IgD-negative memory B cell (primary cell): ENCODE data around the gene S100PBP. TPM values are rescaled to one million over a fixed set of nuclear protein-coding genes. Genes with fewer than 3 reads are reported as not detected.

Experiments
- polyA plus RNA-seq: library from polyadenylated mRNA; unstranded; fragments of 300-500 nt; fragmentation: Illumina TruSeq; gene quantifications from one replicate; pipeline ENCODE4 v1.2.3, GENCODE V29; 2021

Gene S100PBP
- polyA plus RNA-seq, 1 donor from 2014 or later: 10.7 TPM

Other genes starting within 250 kb of the S100PBP start
- 78.1 TPM for gene ZBTB8OS, start 167.1 kb upstream of the S100PBP start, polyA plus RNA-seq
- 227 TPM for gene RBBP4, start 166.4 kb upstream of the S100PBP start, polyA plus RNA-seq
- gene SYNC, start 114.9 kb upstream of the S100PBP start, polyA plus RNA-seq: not detected
- gene YARS1, start 295 bp upstream of the S100PBP start, polyA plus RNA-seq: 41.8 TPM
- gene FNDC5, start 53.3 kb downstream of the S100PBP start, polyA plus RNA-seq: not detected
- gene HPCA, start 68.8 kb downstream of the S100PBP start, polyA plus RNA-seq: not detected
- gene TMEM54, start 83.7 kb downstream of the S100PBP start, polyA plus RNA-seq: not detected
- 2.6 TPM for gene RNF19B, start 147.2 kb downstream of the S100PBP start, polyA plus RNA-seq
- gene AK2, start 219.2 kb downstream of the S100PBP start, polyA plus RNA-seq: 112 TPM